GM12891 (cell line): Measurements from ENCODE around the gene UBE2B. TPM values are rescaled to one million over a fixed set of nuclear protein-coding genes. Genes with fewer than 3 reads are reported as not detected.
"Not testable (repeated sequence)": the region's sequence is repeated elsewhere in the genome, so short reads cannot be mapped to it uniquely, and the experiment has no call there.

Experiments
- DNase-seq: peaks from one replicate; pipeline ENCODE4 v3.0.0; 2011; ENCODE audit warnings: low spot score; ENCODE audit not compliant: insufficient read length
- FAIRE-seq: peaks from 2 replicates; lab custom pipeline; 2011; peaks lifted over from hg19 to GRCh38; lab: Jason Lieb, UNC
- PAX5 ChIP-seq: IDR thresholded peaks from 2 replicates; pipeline ENCODE4 v1.6.1; 2011; ENCODE audit warnings: low read length, moderate library complexity, mild to moderate bottlenecking; ENCODE audit not compliant: insufficient read depth, severe bottlenecking
- POLR2A ChIP-seq: IDR thresholded peaks from 2 replicates; pipeline ENCODE4 v1.6.1; 2011; ENCODE audit warnings: low read depth, low read length, control low read depth
- POLR2AphosphoS5 ChIP-seq: IDR thresholded peaks from 2 replicates; pipeline ENCODE4 v1.6.1; 2011; ENCODE audit warnings: low read depth, low read length, control low read depth
- POU2F2 ChIP-seq: IDR thresholded peaks from 2 replicates; pipeline ENCODE4 v1.6.1; 2011; ENCODE audit warnings: low read depth, mild to moderate bottlenecking, control low read depth, low read length, moderate library complexity
- SPI1 ChIP-seq: IDR thresholded peaks from 2 replicates; pipeline ENCODE4 v1.6.1; 2011; ENCODE audit warnings: low read depth, low read length, control low read depth
- TAF1 ChIP-seq: IDR thresholded peaks from 2 replicates; pipeline ENCODE4 v1.6.1; 2011; ENCODE audit warnings: low read depth, low read length, control low read depth
- polyA plus RNA-seq: library from polyadenylated mRNA; unstranded; fragments of >200 nt; gene quantifications from one replicate; pipeline ENCODE4 v1.2.1, GENCODE V29; 2012; ENCODE audit warnings: low read depth, missing spikeins, inconsistent platforms; ENCODE audit not compliant: missing spikeins

The UBE2B gene
- 35.4 TPM for polyA plus RNA-seq

DNA sequence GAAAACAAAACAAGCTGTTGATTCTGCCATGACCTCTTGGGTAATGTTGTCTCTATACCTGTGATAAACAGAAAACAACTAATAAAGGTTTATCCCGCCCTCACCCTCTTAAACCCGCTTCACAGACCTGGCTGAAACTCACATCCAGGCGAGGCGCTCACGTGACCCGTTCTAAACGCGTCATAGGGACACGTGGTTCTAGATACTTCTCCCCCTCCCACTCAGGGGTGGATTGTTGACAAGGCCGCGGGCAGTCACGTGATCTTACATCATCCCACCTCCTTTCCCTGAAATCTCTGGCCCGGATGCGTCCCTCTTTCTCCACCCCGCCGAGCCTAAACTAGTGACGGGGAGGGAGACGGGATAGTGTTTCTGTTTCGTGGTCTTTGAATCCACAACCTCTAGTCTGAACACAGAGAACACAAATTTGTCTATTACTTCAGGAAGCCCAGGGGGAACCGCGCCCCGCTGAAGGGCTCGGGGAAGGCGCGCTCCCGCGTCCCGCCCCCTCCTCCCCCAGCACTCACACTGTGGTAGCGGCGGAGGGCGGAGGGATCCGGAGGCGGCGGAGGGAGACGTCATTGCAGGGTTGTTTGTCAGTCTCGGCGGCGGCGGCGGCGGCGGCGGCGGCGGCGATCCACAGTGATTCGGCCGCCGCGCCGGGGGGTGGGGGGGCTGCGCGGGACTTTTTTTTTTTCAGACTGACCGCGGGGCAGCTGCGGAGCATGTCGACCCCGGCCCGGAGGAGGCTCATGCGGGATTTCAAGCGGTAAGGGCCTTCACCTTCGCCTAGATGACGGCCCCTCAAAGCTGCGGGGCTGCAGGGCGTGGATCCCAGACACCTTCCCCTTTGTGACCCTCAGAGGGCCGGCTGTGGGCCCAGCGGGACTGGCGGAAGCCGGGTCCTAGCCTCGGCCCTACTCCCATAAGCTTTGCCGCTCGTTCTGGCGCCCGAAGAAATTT is at the start of gene UBE2B:
UBE2B (plus strand) TSS at position 699 of the 963 bp plus-strand sequence; CDS start at position 726, 27 bp downstream.
- TF ChIP-seq SPI1 (no peak), POLR2A (peak; percentile 91), TAF1 (peak; percentile 57; the same call in 1 of the 2 replicates), POLR2AphosphoS5 (peak; percentile 79; the same call in 1 of the 2 replicates), PAX5 (no peak), POU2F2 (peak; percentile 74)
- FAIRE-seq (peak; percentile 100), DNase-seq (peak; percentile 79)

DNA sequence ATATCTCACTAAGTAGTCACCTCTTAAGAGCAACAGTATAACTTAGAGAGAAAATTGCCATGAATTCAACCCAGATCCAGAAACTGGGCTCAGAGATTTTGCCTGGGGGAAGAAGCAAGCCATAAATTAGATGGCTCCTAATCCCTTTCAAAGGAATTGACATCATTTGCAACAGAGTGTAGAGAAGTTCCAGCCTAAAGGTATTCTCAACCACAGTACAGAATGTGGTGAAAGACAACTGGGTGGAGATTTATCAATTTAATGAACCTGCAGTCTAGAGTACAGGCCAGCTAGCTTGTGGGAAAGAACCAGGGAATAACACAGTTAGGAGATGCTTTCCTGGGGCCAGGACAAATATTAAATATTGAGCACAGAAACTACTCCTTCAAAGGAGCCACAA is 44.0 kb upstream of the UBE2B start:
- DNase-seq (no peak), FAIRE-seq (no peak)
- TF ChIP-seq PAX5 (no peak), POLR2AphosphoS5 (no peak), POU2F2 (no peak), TAF1 (no peak), SPI1 (no peak), POLR2A (no peak)

DNA sequence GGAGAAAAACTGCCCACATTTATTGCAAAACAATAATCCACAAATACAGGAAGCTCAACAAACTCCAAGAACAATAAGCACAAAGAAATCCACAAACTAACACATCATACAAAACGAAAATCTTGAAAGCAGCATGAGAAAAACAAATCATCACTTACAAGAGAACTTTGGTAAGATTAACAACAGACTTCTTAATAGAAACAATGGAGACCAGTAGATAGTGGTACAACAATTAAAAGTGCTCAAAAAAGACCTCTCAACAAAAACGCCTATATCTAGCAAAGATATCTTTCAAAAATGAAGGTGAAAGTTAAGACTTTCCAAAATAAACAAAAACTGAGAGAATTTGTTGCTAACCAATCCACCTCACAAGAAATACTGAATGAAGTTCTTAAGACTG is 42.8 kb upstream of the UBE2B start:
- no peak for FAIRE-seq
- TF ChIP-seq POLR2A (no peak), SPI1 (no peak), POLR2AphosphoS5 (no peak), PAX5 (no peak), TAF1 (no peak), POU2F2 (no peak)

DNA sequence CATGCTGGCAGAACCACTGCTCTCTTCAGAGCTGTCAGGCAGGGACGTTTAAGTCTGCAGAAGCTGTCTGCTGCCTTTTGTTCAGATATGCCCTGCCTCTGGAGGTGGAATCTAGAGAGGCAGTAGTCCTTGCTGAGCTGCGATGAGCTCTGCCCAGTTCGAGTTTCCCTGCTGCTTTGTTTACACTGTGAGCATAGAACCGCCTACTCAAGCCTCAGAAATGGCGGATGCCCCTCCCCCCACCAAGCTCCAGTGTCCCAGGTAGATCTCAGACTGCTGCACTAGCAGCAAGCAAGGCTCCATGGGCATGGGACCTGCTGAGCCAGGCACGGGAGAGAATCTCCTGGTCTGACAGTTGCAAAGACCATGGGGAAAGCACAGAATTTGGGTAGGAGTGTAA is 34.5 kb upstream of the UBE2B start:
- DNase-seq, FAIRE-seq: not testable (repeated sequence)

More for the DNA sequence above, 42.8 kb upstream of the UBE2B start:
- no peak for DNase-seq

DNA sequence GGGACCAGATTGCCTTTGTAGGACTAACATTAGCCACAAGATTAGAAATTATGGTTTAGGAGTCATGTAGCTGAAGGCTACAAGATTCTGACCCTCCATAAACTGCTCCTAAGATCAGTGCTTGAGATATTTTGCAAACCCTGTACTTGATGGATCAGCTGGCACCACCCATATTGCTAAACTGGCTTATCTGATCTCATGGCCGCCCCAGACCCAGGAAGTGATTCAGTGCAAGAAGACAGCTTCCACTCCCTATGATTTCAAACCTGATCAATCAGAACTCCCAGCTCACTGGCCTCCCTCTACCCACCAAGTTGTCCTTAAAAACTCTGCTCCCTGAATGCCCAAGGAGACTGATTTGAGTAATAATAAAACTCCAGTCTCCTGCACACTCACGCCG is 27.9 kb upstream of the UBE2B start:
- not testable (repeated sequence) for DNase-seq, FAIRE-seq

DNA sequence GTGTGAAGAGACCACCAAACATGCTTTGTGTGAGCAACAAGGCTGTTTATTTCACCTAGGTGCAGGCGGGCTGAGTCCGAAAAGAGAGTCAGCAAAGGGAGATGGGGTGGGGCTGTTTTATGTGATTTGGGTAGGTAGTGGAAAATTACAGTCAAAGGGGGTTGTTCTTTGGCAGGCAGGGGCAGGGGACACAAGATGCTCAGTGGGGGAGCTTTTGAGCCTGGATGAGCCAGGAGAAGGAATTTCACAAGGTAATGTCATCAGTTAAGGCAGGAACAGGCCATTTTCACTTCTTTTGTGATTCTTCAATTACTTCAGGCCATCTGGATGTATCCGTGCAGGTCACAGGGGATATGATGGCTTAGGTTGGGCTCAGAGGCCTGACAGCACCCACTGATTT is 25.9 kb upstream of the UBE2B start:
- not testable (repeated sequence) for DNase-seq, FAIRE-seq

DNA sequence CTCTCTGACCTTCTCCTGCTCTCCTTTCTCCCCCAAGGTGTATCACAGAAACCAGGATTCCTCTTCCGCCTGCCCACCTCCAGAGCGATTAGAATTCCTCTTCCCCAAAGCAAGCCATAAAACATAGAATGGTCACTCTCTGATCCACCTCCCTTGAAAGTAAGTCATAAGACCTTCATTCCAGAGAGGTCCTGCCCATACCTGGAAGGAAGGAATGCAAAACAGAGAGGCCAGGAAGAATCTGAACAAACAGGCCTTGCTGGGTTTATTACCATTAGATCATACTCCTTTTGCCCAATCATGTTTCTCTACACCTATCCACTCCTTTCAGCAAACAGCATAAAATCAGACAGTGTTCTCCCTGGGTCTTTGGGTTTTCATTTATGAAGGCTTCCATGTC is 25.4 kb upstream of the UBE2B start:
- TF ChIP-seq POLR2AphosphoS5 (no peak), POLR2A (no peak), SPI1 (no peak)
- FAIRE-seq, result no peak
- no peak for DNase-seq

DNA sequence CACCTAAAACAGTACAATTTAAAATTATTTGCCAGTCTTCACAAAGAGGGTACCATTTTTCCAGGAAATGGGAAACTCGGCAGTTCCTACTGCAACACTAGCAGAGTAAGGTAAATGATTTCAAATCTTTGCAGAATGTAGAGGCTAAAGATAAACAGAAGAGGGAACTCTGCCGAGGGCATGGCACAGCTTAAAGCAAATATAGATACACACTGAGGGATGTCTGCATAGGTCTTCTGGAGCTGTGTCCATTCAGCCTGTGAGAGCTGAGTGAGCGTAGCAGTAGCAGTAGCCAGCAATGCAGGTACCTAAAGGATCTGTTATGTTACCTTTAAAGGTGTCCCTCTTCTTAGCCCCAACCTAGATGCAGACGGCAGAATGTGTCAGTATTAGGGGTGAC is 21.9 kb upstream of the UBE2B start:
- FAIRE-seq, result no peak

DNA sequence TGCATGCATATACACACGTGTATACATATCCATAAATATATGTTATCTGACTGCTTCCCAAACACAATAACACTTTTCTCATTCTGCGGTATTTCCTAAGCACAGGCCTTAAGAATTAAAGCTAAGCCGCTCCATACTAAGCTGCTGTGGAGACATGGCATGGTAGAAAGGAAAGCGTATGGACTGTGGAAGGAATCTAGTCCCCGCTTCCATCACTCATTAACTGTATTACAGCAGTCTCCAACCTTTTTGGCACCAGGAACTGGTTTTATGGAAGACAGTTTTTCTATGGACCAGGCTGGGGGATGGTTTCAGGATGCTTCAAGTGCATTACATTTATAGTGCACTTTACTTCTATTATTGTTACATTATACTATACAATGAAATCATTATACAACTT is 15.7 kb upstream of the UBE2B start:
- TF ChIP-seq POLR2A (no peak), POLR2AphosphoS5 (no peak), POU2F2 (no peak), PAX5 (no peak), SPI1 (no peak), TAF1 (no peak)
- no peak for DNase-seq
- no peak for FAIRE-seq

More for the DNA sequence above, 21.9 kb upstream of the UBE2B start:
- DNase-seq, result no peak
- TF ChIP-seq TAF1, result no peak
- TF ChIP-seq POU2F2, result no peak
- TF ChIP-seq POLR2AphosphoS5, result no peak
- no peak for TF ChIP-seq PAX5
- no peak for TF ChIP-seq SPI1

DNA sequence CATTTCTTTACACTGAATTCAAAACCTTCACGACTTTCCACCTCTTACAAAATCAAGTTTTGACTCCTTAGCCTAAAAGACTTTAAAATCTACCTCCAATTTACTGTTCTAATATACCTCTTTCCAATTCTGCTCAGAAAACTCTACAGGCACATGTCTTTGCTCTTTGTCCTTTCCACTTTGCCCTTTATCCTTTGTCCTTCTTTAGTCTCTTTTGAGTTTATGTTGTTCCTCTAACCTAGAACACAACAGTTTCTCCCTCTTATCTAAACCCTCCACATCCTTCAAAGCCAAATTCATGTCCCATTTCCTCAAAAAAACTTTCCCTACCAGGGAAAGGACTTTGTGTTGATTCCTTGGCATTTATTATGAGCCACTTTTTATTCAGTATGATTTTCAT is 5.8 kb upstream of the UBE2B start:
- DNase-seq, result no peak
- no peak for FAIRE-seq

More for the DNA sequence above, 5.8 kb upstream of the UBE2B start:
- TF ChIP-seq TAF1 (no peak), POU2F2 (no peak), POLR2A (no peak), SPI1 (no peak), POLR2AphosphoS5 (no peak), PAX5 (no peak)
